ENCODE data around the gene ZNF69. TPM values are rescaled to one million over a fixed set of nuclear protein-coding genes. Genes with fewer than 3 reads are reported as not detected.

Gene ZNF69
- total and polyA plus RNA-seq, 2 of the 13 experiments (the other 11 are each of a cell fraction or from before 2014, with no cell fraction given) = 9.6 to 21.0 TPM

DNA sequence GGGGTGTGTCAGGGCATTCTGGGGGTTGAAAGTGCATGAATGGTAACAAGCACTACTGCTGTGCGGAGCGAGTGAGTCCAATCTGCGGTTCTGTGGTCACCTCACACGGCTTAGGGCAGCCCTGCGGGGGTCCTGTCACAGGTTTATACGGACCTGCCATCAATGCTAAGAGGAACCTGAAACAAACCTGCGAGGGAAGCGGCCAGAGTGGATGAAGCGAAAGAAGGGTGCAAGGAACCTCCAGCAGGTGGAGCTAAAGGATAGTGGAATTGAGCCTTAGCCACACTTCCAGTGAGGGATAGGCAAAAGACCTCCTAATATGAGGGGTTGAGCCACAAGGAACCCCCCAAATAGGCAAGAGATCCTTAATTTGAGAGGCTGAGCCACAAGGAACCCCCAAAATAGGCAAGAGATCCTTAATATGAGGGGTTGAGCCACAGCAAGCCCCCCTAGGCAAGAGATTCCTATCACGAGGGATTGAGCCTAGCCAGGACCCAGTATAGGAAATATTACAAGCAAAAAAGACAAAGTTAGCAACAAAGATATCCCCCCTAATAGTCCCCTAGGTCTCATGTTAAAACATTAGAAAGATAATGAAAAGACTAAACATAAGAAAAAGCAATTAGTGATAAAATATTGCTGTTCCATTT, 6.3 kb upstream of the ZNF69 start (continued):
- TF ChIP-seq, protein P1, sequence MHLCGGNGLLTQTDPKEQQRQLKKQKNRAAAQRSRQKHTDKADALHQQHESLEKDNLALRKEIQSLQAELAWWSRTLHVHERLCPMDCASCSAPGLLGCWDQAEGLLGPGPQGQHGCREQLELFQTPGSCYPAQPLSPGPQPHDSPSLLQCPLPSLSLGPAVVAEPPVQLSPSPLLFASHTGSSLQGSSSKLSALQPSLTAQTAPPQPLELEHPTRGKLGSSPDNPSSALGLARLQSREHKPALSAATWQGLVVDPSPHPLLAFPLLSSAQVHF (CRISPR knock-in tag; IDR thresholded peaks at IDR 0.05) = no peak
- TF ChIP-seq ZSCAN21 (CRISPR knock-in tag; IDR thresholded peaks at IDR 0.05; ENCODE audit: borderline replicate concordance) (no peak), ZMYM4 (CRISPR knock-in tag; IDR thresholded peaks at IDR 0.05) (peak; percentile 50), THAP11 (CRISPR knock-in tag; IDR thresholded peaks at IDR 0.05) (0 out of 2 replicates have a peak, but pooled peaks have one; percentile 36), ZNF335 (CRISPR knock-in tag; IDR thresholded peaks at IDR 0.05) (no peak), ELF3 (CRISPR knock-in tag; IDR thresholded peaks at IDR 0.05) (peak; percentile 26; the same call in 1 of the 2 replicates), AHR (CRISPR knock-in tag; IDR thresholded peaks at IDR 0.05) (0 out of 2 replicates have a peak, but pooled peaks have one; percentile 20), SAP130 (CRISPR knock-in tag; IDR thresholded peaks at IDR 0.05; ENCODE audit: low read depth) (0 out of 2 replicates have a peak, but pooled peaks have one; percentile 20), ZNF10 (CRISPR knock-in tag; IDR thresholded peaks at IDR 0.05; ENCODE audit: borderline replicate concordance, low read depth) (no peak), RAD21 (CRISPR knock-in tag; IDR thresholded peaks at IDR 0.05) (peak; percentile 87), ZNF556 (CRISPR knock-in tag; IDR thresholded peaks at IDR 0.05; ENCODE audit: borderline replicate concordance) (peak; percentile 86; the same call in 1 of the 2 replicates)
- TF ChIP-seq, protein P2, sequence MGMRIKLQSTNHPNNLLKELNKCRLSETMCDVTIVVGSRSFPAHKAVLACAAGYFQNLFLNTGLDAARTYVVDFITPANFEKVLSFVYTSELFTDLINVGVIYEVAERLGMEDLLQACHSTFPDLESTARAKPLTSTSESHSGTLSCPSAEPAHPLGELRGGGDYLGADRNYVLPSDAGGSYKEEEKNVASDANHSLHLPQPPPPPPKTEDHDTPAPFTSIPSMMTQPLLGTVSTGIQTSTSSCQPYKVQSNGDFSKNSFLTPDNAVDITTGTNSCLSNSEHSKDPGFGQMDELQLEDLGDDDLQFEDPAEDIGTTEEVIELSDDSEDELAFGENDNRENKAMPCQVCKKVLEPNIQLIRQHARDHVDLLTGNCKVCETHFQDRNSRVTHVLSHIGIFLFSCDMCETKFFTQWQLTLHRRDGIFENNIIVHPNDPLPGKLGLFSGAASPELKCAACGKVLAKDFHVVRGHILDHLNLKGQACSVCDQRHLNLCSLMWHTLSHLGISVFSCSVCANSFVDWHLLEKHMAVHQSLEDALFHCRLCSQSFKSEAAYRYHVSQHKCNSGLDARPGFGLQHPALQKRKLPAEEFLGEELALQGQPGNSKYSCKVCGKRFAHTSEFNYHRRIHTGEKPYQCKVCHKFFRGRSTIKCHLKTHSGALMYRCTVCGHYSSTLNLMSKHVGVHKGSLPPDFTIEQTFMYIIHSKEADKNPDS (CRISPR knock-in tag; IDR thresholded peaks at IDR 0.05) = peak; percentile 67; the same call in 1 of the 2 replicates
- TF ChIP-seq, protein P3, sequence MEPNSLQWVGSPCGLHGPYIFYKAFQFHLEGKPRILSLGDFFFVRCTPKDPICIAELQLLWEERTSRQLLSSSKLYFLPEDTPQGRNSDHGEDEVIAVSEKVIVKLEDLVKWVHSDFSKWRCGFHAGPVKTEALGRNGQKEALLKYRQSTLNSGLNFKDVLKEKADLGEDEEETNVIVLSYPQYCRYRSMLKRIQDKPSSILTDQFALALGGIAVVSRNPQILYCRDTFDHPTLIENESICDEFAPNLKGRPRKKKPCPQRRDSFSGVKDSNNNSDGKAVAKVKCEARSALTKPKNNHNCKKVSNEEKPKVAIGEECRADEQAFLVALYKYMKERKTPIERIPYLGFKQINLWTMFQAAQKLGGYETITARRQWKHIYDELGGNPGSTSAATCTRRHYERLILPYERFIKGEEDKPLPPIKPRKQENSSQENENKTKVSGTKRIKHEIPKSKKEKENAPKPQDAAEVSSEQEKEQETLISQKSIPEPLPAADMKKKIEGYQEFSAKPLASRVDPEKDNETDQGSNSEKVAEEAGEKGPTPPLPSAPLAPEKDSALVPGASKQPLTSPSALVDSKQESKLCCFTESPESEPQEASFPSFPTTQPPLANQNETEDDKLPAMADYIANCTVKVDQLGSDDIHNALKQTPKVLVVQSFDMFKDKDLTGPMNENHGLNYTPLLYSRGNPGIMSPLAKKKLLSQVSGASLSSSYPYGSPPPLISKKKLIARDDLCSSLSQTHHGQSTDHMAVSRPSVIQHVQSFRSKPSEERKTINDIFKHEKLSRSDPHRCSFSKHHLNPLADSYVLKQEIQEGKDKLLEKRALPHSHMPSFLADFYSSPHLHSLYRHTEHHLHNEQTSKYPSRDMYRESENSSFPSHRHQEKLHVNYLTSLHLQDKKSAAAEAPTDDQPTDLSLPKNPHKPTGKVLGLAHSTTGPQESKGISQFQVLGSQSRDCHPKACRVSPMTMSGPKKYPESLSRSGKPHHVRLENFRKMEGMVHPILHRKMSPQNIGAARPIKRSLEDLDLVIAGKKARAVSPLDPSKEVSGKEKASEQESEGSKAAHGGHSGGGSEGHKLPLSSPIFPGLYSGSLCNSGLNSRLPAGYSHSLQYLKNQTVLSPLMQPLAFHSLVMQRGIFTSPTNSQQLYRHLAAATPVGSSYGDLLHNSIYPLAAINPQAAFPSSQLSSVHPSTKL (CRISPR knock-in tag; IDR thresholded peaks at IDR 0.05) = 0 out of 2 replicates have a peak, but pooled peaks have one; percentile 8
- TF ChIP-seq, protein P4, sequence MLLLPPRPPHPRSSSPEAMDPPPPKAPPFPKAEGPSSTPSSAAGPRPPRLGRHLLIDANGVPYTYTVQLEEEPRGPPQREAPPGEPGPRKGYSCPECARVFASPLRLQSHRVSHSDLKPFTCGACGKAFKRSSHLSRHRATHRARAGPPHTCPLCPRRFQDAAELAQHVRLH (CRISPR knock-in tag; IDR thresholded peaks at IDR 0.05; ENCODE audit: borderline replicate concordance, low read depth) = peak; percentile 49; the same call in 1 of the 2 replicates
- TF ChIP-seq, protein P5, sequence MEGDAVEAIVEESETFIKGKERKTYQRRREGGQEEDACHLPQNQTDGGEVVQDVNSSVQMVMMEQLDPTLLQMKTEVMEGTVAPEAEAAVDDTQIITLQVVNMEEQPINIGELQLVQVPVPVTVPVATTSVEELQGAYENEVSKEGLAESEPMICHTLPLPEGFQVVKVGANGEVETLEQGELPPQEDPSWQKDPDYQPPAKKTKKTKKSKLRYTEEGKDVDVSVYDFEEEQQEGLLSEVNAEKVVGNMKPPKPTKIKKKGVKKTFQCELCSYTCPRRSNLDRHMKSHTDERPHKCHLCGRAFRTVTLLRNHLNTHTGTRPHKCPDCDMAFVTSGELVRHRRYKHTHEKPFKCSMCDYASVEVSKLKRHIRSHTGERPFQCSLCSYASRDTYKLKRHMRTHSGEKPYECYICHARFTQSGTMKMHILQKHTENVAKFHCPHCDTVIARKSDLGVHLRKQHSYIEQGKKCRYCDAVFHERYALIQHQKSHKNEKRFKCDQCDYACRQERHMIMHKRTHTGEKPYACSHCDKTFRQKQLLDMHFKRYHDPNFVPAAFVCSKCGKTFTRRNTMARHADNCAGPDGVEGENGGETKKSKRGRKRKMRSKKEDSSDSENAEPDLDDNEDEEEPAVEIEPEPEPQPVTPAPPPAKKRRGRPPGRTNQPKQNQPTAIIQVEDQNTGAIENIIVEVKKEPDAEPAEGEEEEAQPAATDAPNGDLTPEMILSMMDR (CRISPR knock-in tag; IDR thresholded peaks at IDR 0.05) = peak; percentile 94
